Stomach (tissue), 9 donors: ENCODE data around the gene ZFP42. TPM values are rescaled to one million over a fixed set of nuclear protein-coding genes. Genes with fewer than 3 reads are reported as not detected.

Experiments used
- DNase-seq, 2 donors: peaks; one replicate each; pipeline versions ENCODE4 v3.0.0 to v3.0.0-alpha.2; 2013 to 2019
- H3K27ac ChIP-seq, 5 donors: fragments of 200-600 bp in 4 of 5; sonication (generic) in 4 of 5; one replicate each; pipeline ENCODE4 v1.5.1; 2013 to 2019; ENCODE audit warnings: mild to moderate bottlenecking in 1 of 5, moderate library complexity in 1 of 5
- H3K27me3 ChIP-seq, 3 donors: fragments of 200-600 bp; sonication (generic); one replicate each; pipeline ENCODE4 v1.5.1; 2017 to 2019; ENCODE audit warnings: mixed run types in 1 of 3
- H3K36me3 ChIP-seq, 4 donors: fragments of 200-600 bp; sonication (generic); 1 replicate in 3 of 4; 2 replicates in 1 of 4; pipeline ENCODE4 v1.5.1; 2016 to 2019
- H3K4me1 ChIP-seq, 4 donors: fragments of 200-600 bp; sonication (generic); one replicate each; pipeline ENCODE4 v1.5.1; 2016 to 2019
- H3K4me3 ChIP-seq, 4 donors: fragments of 200-600 bp; sonication (generic) in 3 of 4; one replicate each; pipeline ENCODE4 v1.5.1; 2016 to 2019; ENCODE audit warnings: mild to moderate bottlenecking in 1 of 4
- H3K9me3 ChIP-seq, 4 donors: fragments of 200-600 bp; sonication (generic); one replicate each; pipeline ENCODE4 v1.5.1; 2016 to 2019
- CTCF ChIP-seq, 7 experiments: fragments of 450-650 bp in 4 of 7; fragments of 200-600 bp in 3 of 7; sonication (generic) in 3 of 7; IDR thresholded peaks; one replicate each; pipeline ENCODE4 v1.5.1; 2016 to 2019; ENCODE audit warnings: antibody characterized with exemption in 7 of 7, control low read depth in 2 of 7, mild to moderate bottlenecking in 1 of 7
- EP300 ChIP-seq: sonication (generic); formaldehyde crosslinking; IDR thresholded peaks from one replicate; pipeline ENCODE4 v1.6.1; 2017; ENCODE audit warnings: antibody characterized with exemption
- POLR2A ChIP-seq, 4 donors: fragments of 450-650 bp; IDR thresholded peaks; one replicate each; pipeline ENCODE4 v1.6.1; 2016; ENCODE audit warnings: antibody characterized with exemption in 4 of 4, control low read depth in 2 of 4, mild to moderate bottlenecking in 1 of 4, moderate library complexity in 1 of 4
- POLR2AphosphoS5 ChIP-seq, 3 donors: sonication (generic); formaldehyde crosslinking; IDR thresholded peaks; one replicate each; pipeline ENCODE4 v1.6.1; 2016; ENCODE audit warnings: antibody characterized with exemption in 3 of 3
- WGBS, 5 donors: extraction: QIAGEN DNeasy Blood & Tissue Kit in 3 of 5; methylation state at CpG; one replicate each; pipeline versions ENCODE4 v1.1.5 to v1.1.7; 2013 to 2018; 5-methylcytosine and 5-hydroxymethylcytosine counted together
- intact Hi-C: fragments of 100-400 bp; cut with DNase I; formaldehyde crosslinking; loops from one replicate; pipeline ENCODE4 v1.15.1; 2023; ENCODE audit warnings: low total_unique reads
- polyA plus RNA-seq, 3 donors: library from polyadenylated mRNA; stranded (reverse); fragments of 200-250 nt; gene quantifications; one replicate each; pipeline ENCODE4 v1.2.3, GENCODE V29; 2013
- total RNA-seq, 5 donors: library from RNA; depleted of rRNA; stranded (reverse); fragments of >200 nt; gene quantifications; one replicate each; pipeline versions ENCODE4 v1.1.0 to v1.2.3, GENCODE V29; 2014 to 2016
- donor health status: healthy with polysubstance abuse.
- donor health status: Bipolar disorder and iron deficiency.
- donor health status: healthy.

Gene ZFP42
- total and polyA plus RNA-seq, 8 donors: 0.37 TPM; not detected in 7

GRCh38 chr4:188021548-188022249 lies 26.1 kb downstream of the ZFP42 start:
- 40 to 58% (median 44%) methylated on average over 5 of the region's 5 CpGs for WGBS, 5 donors
- Histone ChIP-seq H3K27me3 (no peaks in the 10 kb centered on the region), H3K9me3 (no peaks in the 10 kb centered on the region), H3K27ac (no peak overlapping the region), H3K4me1 (no peaks in the 10 kb centered on the region), H3K36me3 (no peaks in the 10 kb centered on the region), H3K4me3 (no peak overlapping the region)
- peak in 1 of 2 donors; percentile 11 for DNase-seq
- intact Hi-C loops: no loop called here
- TF ChIP-seq POLR2A (IDR thresholded peaks at IDR 0.05): no peak
- no peak for TF ChIP-seq CTCF (IDR thresholded peaks at IDR 0.05)
- TF ChIP-seq POLR2AphosphoS5 (IDR thresholded peaks at IDR 0.05): no peak
- no peak for TF ChIP-seq EP300

- H3K4me1 ChIP-seq: no peaks in the 10 kb centered on the region
- intact Hi-C loops: no loop called here
- TF ChIP-seq POLR2AphosphoS5 (IDR thresholded peaks at IDR 0.05) (no peak), POLR2A (IDR thresholded peaks at IDR 0.05) (no peak), CTCF (IDR thresholded peaks at IDR 0.05) (no peak), EP300 (no peak)
- no peaks in the 10 kb centered on the region for H3K36me3 ChIP-seq
- 71 to 97% (median 91%) methylated on average over 6 of the region's 6 CpGs for WGBS, 5 donors
- no peak for DNase-seq
- no peaks in the 10 kb centered on the region for H3K9me3 ChIP-seq
- H3K4me3 ChIP-seq: no peak overlapping the region
- no peak overlapping the region for H3K27ac ChIP-seq
- H3K27me3 ChIP-seq: no peaks in the 10 kb centered on the region
Measured at GRCh38 chr4:188023682-188024081, 28.1 kb downstream of the ZFP42 start.

GRCh38 chr4:188025476-188025875 lies 29.9 kb downstream of the ZFP42 start:
- no peaks in the 10 kb centered on the region for H3K36me3 ChIP-seq
- H3K4me1 ChIP-seq: no peaks in the 10 kb centered on the region
- no peak overlapping the region for H3K4me3 ChIP-seq
- no peak overlapping the region for H3K27ac ChIP-seq
- TF ChIP-seq EP300 (no peak), POLR2AphosphoS5 (IDR thresholded peaks at IDR 0.05) (no peak), CTCF (IDR thresholded peaks at IDR 0.05) (no peak), POLR2A (IDR thresholded peaks at IDR 0.05) (no peak)
- 90 to 96% (median 91%) methylated on average over 2 of the region's 2 CpGs for WGBS, 5 donors
- H3K27me3 ChIP-seq: no peaks in the 10 kb centered on the region
- intact Hi-C loops: no loop called here
- DNase-seq: no peak
- H3K9me3 ChIP-seq: no peaks in the 10 kb centered on the region

GRCh38 chr4:188029114-188029513 lies 33.5 kb downstream of the ZFP42 start:
- no peak for DNase-seq
- no peak overlapping the region for H3K4me3 ChIP-seq
- no peaks in the 10 kb centered on the region for H3K9me3 ChIP-seq
- TF ChIP-seq CTCF (IDR thresholded peaks at IDR 0.05): no peak
- TF ChIP-seq POLR2A (IDR thresholded peaks at IDR 0.05): no peak
- no peak for TF ChIP-seq POLR2AphosphoS5 (IDR thresholded peaks at IDR 0.05)
- no peak for TF ChIP-seq EP300
- intact Hi-C loops: no loop called here
- no peaks in the 10 kb centered on the region for H3K36me3 ChIP-seq
- H3K4me1 ChIP-seq: no peaks in the 10 kb centered on the region
- no peak overlapping the region for H3K27ac ChIP-seq
- no peaks in the 10 kb centered on the region for H3K27me3 ChIP-seq
- WGBS, 5 donors: 76 to 96% (median 94%) methylated on average over 5 to 13 of the region's 13 CpGs
